GM12865 (cell line): Measurements from ENCODE around the gene LRP1.

Experiments
- DNase-seq: peaks from one replicate; pipeline ENCODE4 v3.0.0; 2010; ENCODE audit warnings: low read depth
- H3K4me3 ChIP-seq: 2 replicates; pipeline ENCODE4 v1.5.1; 2011; ENCODE audit warnings: mild to moderate bottlenecking, low read depth, low read length, control low read depth
- TF ChIP-seq, protein P1 (sequence below): IDR thresholded peaks from 2 replicates; pipeline ENCODE4 v1.5.1; 2011; ENCODE audit warnings: low read length, control low read depth, low read depth, inconsistent platforms; ENCODE audit not compliant: insufficient read depth; ENCODE audit errors: missing control alignments

Gene LRP1

DNA sequence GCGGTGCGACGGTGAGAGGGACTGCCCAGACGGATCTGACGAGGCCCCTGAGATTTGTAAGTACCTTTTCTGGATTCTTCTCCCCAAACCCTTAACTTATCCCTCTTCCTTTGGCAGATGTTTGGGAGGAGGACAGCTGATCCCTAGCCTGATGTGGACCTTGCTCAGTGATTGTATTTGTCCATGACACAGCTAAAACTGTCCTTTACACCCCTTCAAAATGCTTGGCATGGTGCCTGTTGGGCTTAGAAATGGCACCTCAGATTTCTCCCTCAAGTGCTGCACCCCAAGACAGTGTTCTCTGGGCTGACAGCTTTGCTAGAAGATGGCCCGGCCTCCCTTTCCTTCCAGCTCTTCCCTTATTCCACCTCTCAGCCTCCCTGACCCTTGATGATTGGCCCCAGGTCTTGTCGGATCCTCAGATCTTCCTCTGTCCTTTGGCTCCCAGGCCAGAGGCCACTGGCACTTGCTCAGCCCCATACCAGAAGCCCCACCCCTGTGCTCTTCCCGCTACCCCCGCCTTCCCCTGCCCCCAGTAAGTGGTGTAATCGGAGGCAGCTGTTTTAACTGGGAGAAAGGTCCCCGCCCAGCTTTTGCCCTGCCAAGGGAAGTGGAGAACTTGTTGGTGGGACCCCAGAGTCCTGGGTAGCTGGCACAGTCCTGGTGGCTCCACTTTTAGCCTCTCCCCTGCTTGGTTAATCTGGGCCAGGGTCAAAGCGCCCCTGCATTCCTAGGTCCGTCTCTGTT is 10.4 kb downstream of the LRP1 start:
- DNase-seq, result no peak
- TF ChIP-seq, protein P1, sequence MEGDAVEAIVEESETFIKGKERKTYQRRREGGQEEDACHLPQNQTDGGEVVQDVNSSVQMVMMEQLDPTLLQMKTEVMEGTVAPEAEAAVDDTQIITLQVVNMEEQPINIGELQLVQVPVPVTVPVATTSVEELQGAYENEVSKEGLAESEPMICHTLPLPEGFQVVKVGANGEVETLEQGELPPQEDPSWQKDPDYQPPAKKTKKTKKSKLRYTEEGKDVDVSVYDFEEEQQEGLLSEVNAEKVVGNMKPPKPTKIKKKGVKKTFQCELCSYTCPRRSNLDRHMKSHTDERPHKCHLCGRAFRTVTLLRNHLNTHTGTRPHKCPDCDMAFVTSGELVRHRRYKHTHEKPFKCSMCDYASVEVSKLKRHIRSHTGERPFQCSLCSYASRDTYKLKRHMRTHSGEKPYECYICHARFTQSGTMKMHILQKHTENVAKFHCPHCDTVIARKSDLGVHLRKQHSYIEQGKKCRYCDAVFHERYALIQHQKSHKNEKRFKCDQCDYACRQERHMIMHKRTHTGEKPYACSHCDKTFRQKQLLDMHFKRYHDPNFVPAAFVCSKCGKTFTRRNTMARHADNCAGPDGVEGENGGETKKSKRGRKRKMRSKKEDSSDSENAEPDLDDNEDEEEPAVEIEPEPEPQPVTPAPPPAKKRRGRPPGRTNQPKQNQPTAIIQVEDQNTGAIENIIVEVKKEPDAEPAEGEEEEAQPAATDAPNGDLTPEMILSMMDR, result no peak
- no peak overlapping the region for H3K4me3 ChIP-seq

DNA sequence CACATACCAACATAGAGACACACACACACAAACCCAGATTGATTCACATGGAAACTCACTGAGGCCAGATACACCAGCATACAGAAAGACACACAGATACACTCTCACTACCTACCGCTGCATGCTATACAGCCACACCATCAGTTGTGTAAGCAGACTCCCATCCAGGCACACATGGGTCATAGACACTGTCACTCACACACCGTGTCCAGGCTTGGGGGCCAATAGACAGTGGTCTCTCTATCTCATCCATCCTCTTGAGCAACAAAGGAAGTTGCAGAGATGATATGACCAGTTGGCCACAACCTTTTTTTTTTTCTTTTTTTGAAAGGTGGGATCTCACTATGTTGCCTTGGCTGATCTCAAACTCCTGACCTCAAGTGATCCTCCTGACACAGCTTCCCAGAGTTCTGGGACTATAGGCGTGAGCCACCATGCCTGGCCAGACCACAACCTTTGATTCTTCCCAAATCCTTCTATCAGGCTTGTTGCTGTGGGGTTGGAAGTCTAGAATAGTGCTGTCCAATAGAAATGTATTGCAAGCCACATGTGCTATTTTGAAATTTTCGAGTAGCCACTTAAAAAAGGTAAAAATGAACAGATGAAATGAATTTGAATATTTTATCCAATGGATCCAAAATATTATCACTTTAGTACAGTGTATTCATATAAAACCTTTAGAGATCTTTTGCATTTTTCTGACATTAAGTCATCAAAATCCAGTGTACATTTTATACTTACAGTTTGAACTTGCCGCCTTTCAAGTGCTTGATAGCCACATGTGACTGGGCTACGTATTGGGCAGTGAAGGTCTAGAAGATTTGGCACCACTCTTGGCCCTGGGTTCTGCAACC is 11.7 kb downstream of the LRP1 start:
- no peak overlapping the region for H3K4me3 ChIP-seq
- TF ChIP-seq, protein P1, result no peak
- DNase-seq, result no peak

DNA sequence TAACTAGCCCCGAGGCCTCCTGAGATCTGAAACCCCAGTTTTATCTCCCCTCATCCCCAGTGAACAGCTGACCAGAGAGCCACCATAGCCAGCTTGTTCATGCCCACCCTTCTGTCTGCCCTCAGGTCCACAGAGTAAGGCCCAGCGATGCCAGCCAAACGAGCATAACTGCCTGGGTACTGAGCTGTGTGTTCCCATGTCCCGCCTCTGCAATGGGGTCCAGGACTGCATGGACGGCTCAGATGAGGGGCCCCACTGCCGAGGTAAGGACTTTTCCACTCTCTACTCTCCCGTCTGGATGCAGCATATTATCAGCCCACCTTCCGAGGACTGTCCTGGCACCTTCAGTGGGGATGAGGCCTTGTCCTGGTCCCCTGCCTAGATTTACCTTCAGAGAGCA is 13.0 kb downstream of the LRP1 start:
- DNase-seq, result no peak
- no peak overlapping the region for H3K4me3 ChIP-seq
- TF ChIP-seq, protein P1, result no peak

DNA sequence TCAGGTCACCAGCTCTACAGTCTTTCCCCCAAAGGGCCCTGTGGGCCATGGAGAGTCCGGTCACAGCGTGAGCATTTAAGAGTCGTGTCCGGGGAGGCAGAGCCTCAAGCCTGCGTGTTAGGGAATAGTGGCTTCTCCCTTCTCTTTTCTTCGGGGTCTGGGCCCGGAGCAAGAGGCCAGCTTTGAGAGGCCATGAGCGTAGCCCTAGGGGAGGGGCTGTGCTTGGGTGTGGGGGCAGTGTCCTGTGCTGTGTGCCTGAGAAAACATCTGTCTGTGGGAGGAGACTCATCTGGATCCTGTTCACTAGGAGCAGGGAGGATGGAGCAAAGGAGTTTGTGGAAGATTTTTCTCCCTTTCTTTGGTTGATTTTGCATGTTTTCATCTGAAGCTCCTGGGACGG is 13.8 kb downstream of the LRP1 start:
- no peak overlapping the region for H3K4me3 ChIP-seq
- DNase-seq, result no peak
- TF ChIP-seq, protein P1, result no peak

DNA sequence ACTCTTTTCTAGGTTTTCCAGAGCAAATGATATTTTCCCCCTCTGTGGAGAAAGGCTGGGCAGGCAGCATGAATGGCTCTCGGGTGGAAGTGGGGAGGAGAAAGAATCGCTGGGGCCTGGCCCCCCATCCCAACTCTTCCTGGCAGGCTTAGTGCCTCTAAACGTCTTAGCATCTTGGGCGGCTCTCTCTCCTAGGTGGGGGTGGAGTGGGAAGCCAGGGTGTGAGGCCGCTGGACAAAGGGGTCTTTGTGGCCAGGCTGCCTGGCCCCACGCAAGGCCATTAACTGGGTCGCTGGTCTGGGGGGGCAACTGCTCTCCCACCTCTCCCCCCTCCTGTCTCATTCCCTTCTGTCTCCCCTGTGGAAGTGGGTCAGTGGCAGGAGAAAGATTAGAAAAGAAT is 14.4 kb downstream of the LRP1 start:
- H3K4me3 ChIP-seq, result no peak overlapping the region
- no peak for DNase-seq
- TF ChIP-seq, protein P1, result no peak

DNA sequence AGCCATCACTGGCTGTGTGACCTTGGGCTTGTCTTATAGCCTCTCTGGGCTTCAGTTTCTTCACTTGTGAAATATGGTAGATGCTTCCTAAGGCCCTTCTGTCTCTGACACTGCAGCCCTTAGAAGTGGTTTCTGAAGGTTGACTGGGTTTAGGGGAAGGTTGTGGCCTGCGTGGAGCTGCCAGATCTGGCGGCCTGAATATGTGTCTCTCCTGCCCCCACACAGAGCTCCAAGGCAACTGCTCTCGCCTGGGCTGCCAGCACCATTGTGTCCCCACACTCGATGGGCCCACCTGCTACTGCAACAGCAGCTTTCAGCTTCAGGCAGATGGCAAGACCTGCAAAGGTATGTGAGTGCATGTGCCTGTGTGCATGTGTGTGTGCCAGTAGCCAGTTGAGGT is 15.2 kb downstream of the LRP1 start:
- TF ChIP-seq, protein P1, result no peak
- no peak for DNase-seq
- no peak overlapping the region for H3K4me3 ChIP-seq
